ENCODE measurements around the gene UNC93A.
"Not testable (repeated sequence)": the region's sequence is repeated elsewhere in the genome, so short reads cannot be mapped to it uniquely, and the experiment has no call there.

Gene UNC93A

GRCh38 chr6:167311286-167311685 is 20.2 kb downstream of the UNC93A start:
- no peak for DNase-seq (ENCODE audit: low spot score)

- DNase-seq (ENCODE audit: low spot score), result not testable (repeated sequence)
These were observed 20.6 kb downstream of the UNC93A start for GRCh38 chr6:167311691-167312090.

- DNase-seq (ENCODE audit: low spot score), result no peak
These were observed 23.2 kb downstream of the UNC93A start for GRCh38 chr6:167314180-167314821.

GRCh38 chr6:167317172-167317571 is 26.1 kb downstream of the UNC93A start:
- no peak for DNase-seq (ENCODE audit: low spot score)

GRCh38 chr6:167318354-167318753 is 27.2 kb downstream of the UNC93A start:
- DNase-seq (ENCODE audit: low spot score), result not testable (repeated sequence)

GRCh38 chr6:167318856-167319255 is 27.7 kb downstream of the UNC93A start:
- DNase-seq (ENCODE audit: low spot score), result not testable (repeated sequence)

- DNase-seq (ENCODE audit: low spot score), result not testable (repeated sequence)
These were observed 29.0 kb downstream of the UNC93A start for GRCh38 chr6:167319856-167320753.

- DNase-seq (ENCODE audit: low spot score), result not testable (repeated sequence)
These were observed 29.6 kb downstream of the UNC93A start for GRCh38 chr6:167320754-167321056.

- DNase-seq (ENCODE audit: low spot score), result not testable (repeated sequence)
These were observed 30.1 kb downstream of the UNC93A start for GRCh38 chr6:167321185-167321584.

GRCh38 chr6:167323111-167323510 is 32.0 kb downstream of the UNC93A start:
- DNase-seq (ENCODE audit: low spot score), result no peak

GRCh38 chr6:167324111-167324510 is 33.0 kb downstream of the UNC93A start:
- DNase-seq (ENCODE audit: low spot score), result no peak

GRCh38 chr6:167325766-167326165 is 34.7 kb downstream of the UNC93A start:
- no peak for DNase-seq (ENCODE audit: low spot score)

GRCh38 chr6:167327391-167327790 is 36.3 kb downstream of the UNC93A start:
- no peak for DNase-seq (ENCODE audit: low spot score)

GRCh38 chr6:167328086-167328485 is 37.0 kb downstream of the UNC93A start:
- DNase-seq (ENCODE audit: low spot score), result no peak

- DNase-seq (ENCODE audit: low spot score), result no peak
These were observed 37.9 kb downstream of the UNC93A start for GRCh38 chr6:167329014-167329413.

GRCh38 chr6:167330750-167331149 is 39.6 kb downstream of the UNC93A start:
- DNase-seq (ENCODE audit: low spot score), result no peak

GRCh38 chr6:167331565-167331964 is 40.5 kb downstream of the UNC93A start:
- DNase-seq (ENCODE audit: low spot score), result no peak

- no peak for DNase-seq (ENCODE audit: low spot score)
These were observed 45.9 kb downstream of the UNC93A start for GRCh38 chr6:167336844-167337630.

- no peak for DNase-seq (ENCODE audit: low spot score)
These were observed 46.7 kb downstream of the UNC93A start for GRCh38 chr6:167337675-167338449.

GRCh38 chr6:167338541-167339117 is 47.5 kb downstream of the UNC93A start:
- DNase-seq (ENCODE audit: low spot score), result no peak

- DNase-seq (ENCODE audit: low spot score), result no peak
These were observed 50.0 kb downstream of the UNC93A start for GRCh38 chr6:167341038-167341583.
